RWPE1 (cell line): ENCODE results near the gene KHK.

Experiments
- CTCF ChIA-PET: fragments of 350-600 bp; sonication (Branson Sonifier 250); formaldehyde crosslinking; extraction: SDS; loops from one replicate; lab custom pipeline; 2021; lab: Yijun Ruan, JAX
- POLR2A ChIA-PET: fragments of 400-600 bp; formaldehyde crosslinking; extraction: SDS; loops from one replicate; lab custom pipeline; 2020; ENCODE audit warnings: antibody characterized with exemption; ENCODE audit not compliant: low non-redundant PET; lab: Yijun Ruan, JAX
- DNase-seq: peaks from one replicate; pipeline ENCODE4 v3.0.0; 2012; ENCODE audit warnings: low spot score
- H3K27ac ChIP-seq: fragments of 450-650 bp; 2 replicates; pipeline ENCODE4 v1.5.1; 2017
- CTCF ChIP-seq: fragments of 450-650 bp; conservative IDR thresholded peaks from 2 replicates; pipeline ENCODE4 v1.5.1; 2017; ENCODE audit warnings: low read depth, mild to moderate bottlenecking

Gene KHK

GRCh38 chr2:27143285-27143684, 56.7 kb downstream of the KHK start:
- no peak for DNase-seq
- ChIA-PET CTCF (no interaction called here), POLR2A (no interaction called here)

GRCh38 chr2:27145682-27146081, 59.1 kb downstream of the KHK start:
- CTCF ChIA-PET, result interaction anchor here (0.6 kb wide), 1 partner anchor 24 kb away, joined by 3 read pairs; no protein-coding TSS in a partner anchor
- POLR2A ChIA-PET, result no interaction called here
- TF ChIP-seq CTCF, result no peak
- H3K27ac ChIP-seq, result no peak overlapping the region
- no peak for DNase-seq

More at GRCh38 chr2:27143285-27143684, 56.7 kb downstream of the KHK start:
- TF ChIP-seq CTCF, result no peak
- no peak overlapping the region for H3K27ac ChIP-seq

- ChIA-PET POLR2A (no interaction called here), CTCF (no interaction called here)
- no peak for TF ChIP-seq CTCF
- no peak overlapping the region for H3K27ac ChIP-seq
- DNase-seq, result no peak
These were observed 61.4 kb downstream of the KHK start for GRCh38 chr2:27147935-27148334.

- POLR2A ChIA-PET, result no interaction called here
- no peak within 1 kb of the TSS for H3K27ac ChIP-seq
- no peak for DNase-seq
- no peak for TF ChIP-seq CTCF
- CTCF ChIA-PET, result interaction anchor here (1.3 kb wide), 1 partner anchor 21 kb away, joined by 7 read pairs; no protein-coding TSS in a partner anchor
These were observed 62.3 kb downstream of the KHK start, which contains the start of gene TCF23 for GRCh38 chr2:27148801-27149439. TCF23 (plus strand) TSS chr2:27149004; CDS start chr2:27149134, 130 bp downstream.

- H3K27ac ChIP-seq, result no peak overlapping the region
- no peak for TF ChIP-seq CTCF
- DNase-seq, result no peak
- CTCF ChIA-PET, result interaction anchor here (1.3 kb wide), 1 partner anchor 21 kb away, joined by 7 read pairs; no protein-coding TSS in a partner anchor
- POLR2A ChIA-PET, result no interaction called here
These were observed 63.2 kb downstream of the KHK start for GRCh38 chr2:27149570-27150405.
